ENCODE measurements around the gene MAGEC1.

MAGEC1 gene

GRCh38 chrX:141894733-141895132 lies 9.0 kb upstream of the MAGEC1 start:
- TF ChIP-seq RAD21 (IDR thresholded peaks at IDR 0.05; ENCODE audit: low read depth) (no peak), USF1 (IDR thresholded peaks at IDR 0.05) (no peak), TEAD4 (IDR thresholded peaks at IDR 0.05) (no peak), TCF12 (IDR thresholded peaks at IDR 0.05; ENCODE audit: low read depth) (no peak), FOXM1 (IDR thresholded peaks at IDR 0.05; ENCODE audit: borderline replicate concordance, low read depth) (no peak), ZBTB7A (IDR thresholded peaks at IDR 0.05; ENCODE audit: low read depth) (no peak), YY1 (IDR thresholded peaks at IDR 0.05; ENCODE audit: low read depth) (no peak), NFIC (IDR thresholded peaks at IDR 0.05) (no peak), MAX (IDR thresholded peaks at IDR 0.05) (no peak), REST (IDR thresholded peaks at IDR 0.05; ENCODE audit: low read depth) (no peak), CREB1 (IDR thresholded peaks at IDR 0.05; ENCODE audit: low read depth) (no peak), EGR1 (IDR thresholded peaks at IDR 0.05) (no peak), CEBPB (IDR thresholded peaks at IDR 0.05) (no peak), TAF1 (IDR thresholded peaks at IDR 0.05; ENCODE audit: low read depth) (no peak)

- TF ChIP-seq EP300 (IDR thresholded peaks at IDR 0.05; ENCODE audit: borderline replicate concordance) (no peak), CREB1 (IDR thresholded peaks at IDR 0.05; ENCODE audit: low read depth) (no peak), CEBPB (IDR thresholded peaks at IDR 0.05) (no peak), RAD21 (IDR thresholded peaks at IDR 0.05; ENCODE audit: low read depth) (no peak), NFIC (IDR thresholded peaks at IDR 0.05) (no peak), EGR1 (IDR thresholded peaks at IDR 0.05) (no peak), YY1 (IDR thresholded peaks at IDR 0.05; ENCODE audit: low read depth) (no peak), TAF1 (IDR thresholded peaks at IDR 0.05; ENCODE audit: low read depth) (no peak), TCF12 (IDR thresholded peaks at IDR 0.05; ENCODE audit: low read depth) (no peak)
Measured at GRCh38 chrX:141897690-141898089, 6.0 kb upstream of the MAGEC1 start.

- no peak for TF ChIP-seq USF1 (IDR thresholded peaks at IDR 0.05)
- no peak for TF ChIP-seq EP300 (IDR thresholded peaks at IDR 0.05; ENCODE audit: borderline replicate concordance)
- TF ChIP-seq CEBPB (IDR thresholded peaks at IDR 0.05) = no peak
- no peak for TF ChIP-seq YY1 (IDR thresholded peaks at IDR 0.05; ENCODE audit: low read depth)
- TF ChIP-seq TEAD4 (IDR thresholded peaks at IDR 0.05) = no peak
- TF ChIP-seq TAF1 (IDR thresholded peaks at IDR 0.05; ENCODE audit: low read depth) = no peak
- TF ChIP-seq CREB1 (IDR thresholded peaks at IDR 0.05; ENCODE audit: low read depth) = no peak
- TF ChIP-seq REST (IDR thresholded peaks at IDR 0.05; ENCODE audit: low read depth) = no peak
- no peak for TF ChIP-seq TCF12 (IDR thresholded peaks at IDR 0.05; ENCODE audit: low read depth)
- no peak for TF ChIP-seq NFIC (IDR thresholded peaks at IDR 0.05)
- no peak for TF ChIP-seq EGR1 (IDR thresholded peaks at IDR 0.05)
- no peak for TF ChIP-seq RAD21 (IDR thresholded peaks at IDR 0.05; ENCODE audit: low read depth)
- TF ChIP-seq ZBTB7A (IDR thresholded peaks at IDR 0.05; ENCODE audit: low read depth) = no peak
- no peak for TF ChIP-seq MAX (IDR thresholded peaks at IDR 0.05)
- no peak for TF ChIP-seq FOXM1 (IDR thresholded peaks at IDR 0.05; ENCODE audit: borderline replicate concordance, low read depth)
Measured at GRCh38 chrX:141902366-141902765, 1.3 kb upstream of the MAGEC1 start.

GRCh38 chrX:141904262-141904661 lies 568 bp downstream of the MAGEC1 start:
- TF ChIP-seq NFIC (IDR thresholded peaks at IDR 0.05) = no peak
- no peak for TF ChIP-seq EGR1 (IDR thresholded peaks at IDR 0.05)
- TF ChIP-seq ZBTB7A (IDR thresholded peaks at IDR 0.05; ENCODE audit: low read depth) = no peak
- no peak for TF ChIP-seq TCF12 (IDR thresholded peaks at IDR 0.05; ENCODE audit: low read depth)
- TF ChIP-seq YY1 (IDR thresholded peaks at IDR 0.05; ENCODE audit: low read depth) = no peak
- TF ChIP-seq TAF1 (IDR thresholded peaks at IDR 0.05; ENCODE audit: low read depth) = no peak
- no peak for TF ChIP-seq REST (IDR thresholded peaks at IDR 0.05; ENCODE audit: low read depth)
- no peak for TF ChIP-seq CREB1 (IDR thresholded peaks at IDR 0.05; ENCODE audit: low read depth)
- no peak for TF ChIP-seq FOXM1 (IDR thresholded peaks at IDR 0.05; ENCODE audit: borderline replicate concordance, low read depth)
- no peak for TF ChIP-seq USF1 (IDR thresholded peaks at IDR 0.05)
- TF ChIP-seq EP300 (IDR thresholded peaks at IDR 0.05; ENCODE audit: borderline replicate concordance) = no peak
- TF ChIP-seq MAX (IDR thresholded peaks at IDR 0.05) = no peak
- TF ChIP-seq TEAD4 (IDR thresholded peaks at IDR 0.05) = no peak
- TF ChIP-seq RAD21 (IDR thresholded peaks at IDR 0.05; ENCODE audit: low read depth) = no peak
- no peak for TF ChIP-seq CEBPB (IDR thresholded peaks at IDR 0.05)

Measured in Ishikawa (cell line).